Activated gamma-delta T cell (primary cell): Measurements from ENCODE around the gene CBFB.
"Not testable (repeated sequence)": the region's sequence is repeated elsewhere in the genome, so short reads cannot be mapped to it uniquely, and the experiment has no call there.

Source experiments
- DNase-seq: peaks from one replicate; lab custom pipeline; 2025; lab: John Stamatoyannopoulos, UW

CBFB gene

GRCh38 chr16:67041520-67041919, 12.6 kb downstream of the CBFB start:
- not testable (repeated sequence) for DNase-seq

GRCh38 chr16:67043420-67043819, 14.5 kb downstream of the CBFB start:
- no peak for DNase-seq

GRCh38 chr16:67050796-67051195, 21.8 kb downstream of the CBFB start:
- no peak for DNase-seq

- DNase-seq = no peak
Measured at GRCh38 chr16:67052399-67052798, 23.4 kb downstream of the CBFB start.

GRCh38 chr16:67053767-67054334, 24.9 kb downstream of the CBFB start:
- no peak for DNase-seq

GRCh38 chr16:67054901-67055300, 26.0 kb downstream of the CBFB start:
- no peak for DNase-seq

GRCh38 chr16:67055712-67056487, 27.0 kb downstream of the CBFB start:
- no peak for DNase-seq

- DNase-seq = no peak
Measured at GRCh38 chr16:67063008-67063407, 34.1 kb downstream of the CBFB start.

- DNase-seq = no peak
Measured at GRCh38 chr16:67068212-67068753, 39.3 kb downstream of the CBFB start.

GRCh38 chr16:67071476-67072048, 42.6 kb downstream of the CBFB start:
- DNase-seq = no peak

- DNase-seq = no peak
Measured at GRCh38 chr16:67075331-67075730, 46.4 kb downstream of the CBFB start.

GRCh38 chr16:67077871-67078270, 48.9 kb downstream of the CBFB start:
- DNase-seq = no peak

- DNase-seq = no peak
Measured at GRCh38 chr16:67082100-67082499, 53.2 kb downstream of the CBFB start.

- no peak for DNase-seq
Measured at GRCh38 chr16:67082891-67083290, 53.9 kb downstream of the CBFB start.

- no peak for DNase-seq
Measured at GRCh38 chr16:67084345-67085028, 55.5 kb downstream of the CBFB start.

- no peak for DNase-seq
Measured at GRCh38 chr16:67086822-67087221, 57.9 kb downstream of the CBFB start.

- no peak for DNase-seq
Measured at GRCh38 chr16:67087291-67087690, 58.3 kb downstream of the CBFB start.

GRCh38 chr16:67087803-67088202, 58.9 kb downstream of the CBFB start:
- no peak for DNase-seq

GRCh38 chr16:67088551-67088950, 59.6 kb downstream of the CBFB start:
- no peak for DNase-seq

GRCh38 chr16:67089101-67089500, 60.2 kb downstream of the CBFB start:
- no peak for DNase-seq

- no peak for DNase-seq
Measured at GRCh38 chr16:67091906-67092566, 63.1 kb downstream of the CBFB start.
